WTC11 (cell line): ENCODE data around the gene RANGAP1. TPM values are rescaled to one million over a fixed set of nuclear protein-coding genes. Genes with fewer than 3 reads are reported as not detected.

ENCODE experiments used
- ATAC-seq: fragments of 200-7000 bp; cut with Tn5 transposase; 2 replicates; pipeline ENCODE4 v1.10.0; 2021; ENCODE audit warnings: mild to moderate bottlenecking, moderate library complexity
- CTCF ChIA-PET: fragments of 300-600 bp; sonication (Branson Sonifier 250); formaldehyde crosslinking; loops from one replicate; lab custom pipeline; 2021; ENCODE audit warnings: antibody characterized with exemption; lab: Charles Lee
- POLR2A ChIA-PET: fragments of 350-600 bp; sonication (Branson Sonifier 250); formaldehyde crosslinking; loops from one replicate; lab custom pipeline; 2021; ENCODE audit warnings: antibody characterized with exemption; lab: Charles Lee
- DNase-seq: peaks from one replicate; pipeline ENCODE4 v3.0.0; 2021; ENCODE audit warnings: low spot score
- H3K27ac Mint-ChIP-seq: 2 replicates; pipeline ENCODE4 v1.8.0; 2021; ENCODE audit warnings: mixed read lengths
- H3K27me3 Mint-ChIP-seq: 2 replicates; pipeline ENCODE4 v1.8.0; 2021; ENCODE audit warnings: low read depth, mild to moderate bottlenecking, moderate library complexity, mixed read lengths
- H3K36me3 Mint-ChIP-seq: 2 replicates; pipeline ENCODE4 v1.8.0; 2021; ENCODE audit warnings: mixed read lengths
- H3K4me1 Mint-ChIP-seq: 2 replicates; pipeline ENCODE4 v1.8.0; 2022; ENCODE audit warnings: mixed read lengths
- H3K4me3 Mint-ChIP-seq: 2 replicates; pipeline ENCODE4 v1.8.0; 2021; ENCODE audit warnings: mild to moderate bottlenecking, moderate library complexity, mixed read lengths
- H3K9me3 Mint-ChIP-seq: 2 replicates; pipeline ENCODE4 v1.8.0; 2021; ENCODE audit warnings: mixed read lengths
- AR ChIP-seq: fragments of 250-450 bp; sonication (Bioruptor Pico); IDR thresholded peaks from 2 replicates; pipeline ENCODE4 v1.9.0; 2021; ENCODE audit warnings: mild to moderate bottlenecking
- ATF3 ChIP-seq: sonication (generic); formaldehyde crosslinking; conservative IDR thresholded peaks from 2 replicates; pipeline ENCODE4 v1.8.1; 2022; ENCODE audit warnings: mild to moderate bottlenecking, missing genetic modification reagents
- HMGXB4 ChIP-seq: sonication (generic); formaldehyde crosslinking; IDR thresholded peaks from 2 replicates; pipeline ENCODE4 v1.8.1; 2023; ENCODE audit warnings: mild to moderate bottlenecking, moderate library complexity, missing genetic modification reagents
- KAT7 ChIP-seq: sonication (generic); formaldehyde crosslinking; IDR thresholded peaks from 2 replicates; pipeline ENCODE4 v1.8.1; 2023; ENCODE audit warnings: missing genetic modification reagents, mild to moderate bottlenecking, borderline replicate concordance
- MAX ChIP-seq: sonication (generic); formaldehyde crosslinking; IDR thresholded peaks from 2 replicates; pipeline ENCODE4 v1.8.0; 2022; ENCODE audit warnings: mild to moderate bottlenecking, missing genetic modification reagents
- MXD4 ChIP-seq: fragments of 250-450 bp; sonication (Bioruptor Pico); IDR thresholded peaks from 2 replicates; pipeline ENCODE4 v1.8.0; 2021; ENCODE audit warnings: mild to moderate bottlenecking, moderate library complexity, borderline replicate concordance
- NR3C1 ChIP-seq: sonication (generic); formaldehyde crosslinking; conservative IDR thresholded peaks from 2 replicates; pipeline ENCODE4 v1.8.1; 2023; ENCODE audit warnings: low read depth, mild to moderate bottlenecking, missing genetic modification reagents
- RELA ChIP-seq: sonication (generic); formaldehyde crosslinking; IDR thresholded peaks from 2 replicates; pipeline ENCODE4 v1.8.1; 2022; ENCODE audit warnings: missing genetic modification reagents, mild to moderate bottlenecking, borderline replicate concordance
- TCF7 ChIP-seq: sonication (generic); formaldehyde crosslinking; IDR thresholded peaks from 2 replicates; pipeline ENCODE4 v1.8.0; 2022; ENCODE audit warnings: mild to moderate bottlenecking, low read depth, missing genetic modification reagents, moderate library complexity
- ZBTB21 ChIP-seq: sonication (generic); formaldehyde crosslinking; IDR thresholded peaks from 2 replicates; pipeline ENCODE4 v1.8.1; 2023; ENCODE audit warnings: mild to moderate bottlenecking, missing genetic modification reagents, borderline replicate concordance
- ZNF138 ChIP-seq: sonication (generic); formaldehyde crosslinking; conservative IDR thresholded peaks from 2 replicates; pipeline ENCODE4 v1.8.1; 2022; ENCODE audit warnings: mild to moderate bottlenecking, moderate library complexity, missing genetic modification reagents
- ZNF219 ChIP-seq: sonication (generic); formaldehyde crosslinking; IDR thresholded peaks from 2 replicates; pipeline ENCODE4 v1.8.0; 2023; ENCODE audit warnings: missing genetic modification reagents, mild to moderate bottlenecking, borderline replicate concordance
- ZNF263 ChIP-seq: sonication (generic); formaldehyde crosslinking; IDR thresholded peaks from 2 replicates; pipeline ENCODE4 v1.8.1; 2022; ENCODE audit warnings: low read depth, mild to moderate bottlenecking, moderate library complexity, missing genetic modification reagents
- ZNF512 ChIP-seq: sonication (generic); formaldehyde crosslinking; IDR thresholded peaks from 2 replicates; pipeline ENCODE4 v1.8.1; 2022; ENCODE audit warnings: missing genetic modification reagents, borderline replicate concordance
- ZNF671 ChIP-seq: fragments of 250-450 bp; sonication (Bioruptor Pico); IDR thresholded peaks from 2 replicates; pipeline ENCODE4 v1.8.0; 2021; ENCODE audit warnings: mild to moderate bottlenecking
- total RNA-seq: library from RNA; stranded (reverse); gene quantifications from 3 replicates; pipeline ENCODE4 v1.2.3, GENCODE V29; 2021
- TF ChIP-seq, protein P1 (sequence below): sonication (generic); formaldehyde crosslinking; IDR thresholded peaks from 2 replicates; pipeline ENCODE4 v1.8.1; 2023; ENCODE audit warnings: mild to moderate bottlenecking, missing genetic modification reagents, borderline replicate concordance
- TF ChIP-seq, protein P2 (sequence below): fragments of 250-450 bp; sonication (Bioruptor Pico); IDR thresholded peaks from 2 replicates; pipeline ENCODE4 v1.8.0; 2021; ENCODE audit warnings: mild to moderate bottlenecking
- TF ChIP-seq, protein P3 (sequence below): sonication (generic); formaldehyde crosslinking; IDR thresholded peaks from 2 replicates; pipeline ENCODE4 v1.8.0; 2022; ENCODE audit warnings: missing genetic modification reagents

RANGAP1 gene
- total RNA-seq, 1 experiment from 2014 or later: 160 TPM

GRCh38 chr22:41334951-41335635 lies 49.1 kb upstream of the RANGAP1 start (continued):
- no peak for TF ChIP-seq AR (CRISPR knock-in tag)
- no peak for TF ChIP-seq ZBTB21
- TF ChIP-seq ZNF138 (CRISPR knock-in tag): no peak
- TF ChIP-seq KAT7 (CRISPR knock-in tag): no peak
- no peak for TF ChIP-seq ZNF512 (CRISPR knock-in tag)
- no peak for TF ChIP-seq ATF3
- no peak for TF ChIP-seq TCF7 (CRISPR knock-in tag)

GRCh38 chr22:41334215-41334614 lies 48.2 kb upstream of the RANGAP1 start:
- peaks cover 32% of the 10 kb centered on the region for H3K36me3 Mint-ChIP-seq
- H3K9me3 Mint-ChIP-seq: no peaks in the 10 kb centered on the region
- no peak overlapping the region for H3K27ac Mint-ChIP-seq
- ATAC-seq (no peak), DNase-seq (no peak)
- ChIA-PET POLR2A (no interaction called here), CTCF (no interaction called here)
- H3K4me3 Mint-ChIP-seq: no peak overlapping the region
- H3K27me3 Mint-ChIP-seq: no peaks in the 10 kb centered on the region
- no peaks in the 10 kb centered on the region for H3K4me1 Mint-ChIP-seq
- TF ChIP-seq RELA (CRISPR knock-in tag) (no peak), MAX (CRISPR knock-in tag) (no peak), MXD4 (CRISPR knock-in tag) (no peak), NR3C1 (CRISPR knock-in tag) (no peak), ZNF138 (CRISPR knock-in tag) (no peak), HMGXB4 (CRISPR knock-in tag) (no peak), ZNF671 (CRISPR knock-in tag) (no peak), ZNF219 (no peak), ZNF263 (no peak)
- TF ChIP-seq, protein P1, sequence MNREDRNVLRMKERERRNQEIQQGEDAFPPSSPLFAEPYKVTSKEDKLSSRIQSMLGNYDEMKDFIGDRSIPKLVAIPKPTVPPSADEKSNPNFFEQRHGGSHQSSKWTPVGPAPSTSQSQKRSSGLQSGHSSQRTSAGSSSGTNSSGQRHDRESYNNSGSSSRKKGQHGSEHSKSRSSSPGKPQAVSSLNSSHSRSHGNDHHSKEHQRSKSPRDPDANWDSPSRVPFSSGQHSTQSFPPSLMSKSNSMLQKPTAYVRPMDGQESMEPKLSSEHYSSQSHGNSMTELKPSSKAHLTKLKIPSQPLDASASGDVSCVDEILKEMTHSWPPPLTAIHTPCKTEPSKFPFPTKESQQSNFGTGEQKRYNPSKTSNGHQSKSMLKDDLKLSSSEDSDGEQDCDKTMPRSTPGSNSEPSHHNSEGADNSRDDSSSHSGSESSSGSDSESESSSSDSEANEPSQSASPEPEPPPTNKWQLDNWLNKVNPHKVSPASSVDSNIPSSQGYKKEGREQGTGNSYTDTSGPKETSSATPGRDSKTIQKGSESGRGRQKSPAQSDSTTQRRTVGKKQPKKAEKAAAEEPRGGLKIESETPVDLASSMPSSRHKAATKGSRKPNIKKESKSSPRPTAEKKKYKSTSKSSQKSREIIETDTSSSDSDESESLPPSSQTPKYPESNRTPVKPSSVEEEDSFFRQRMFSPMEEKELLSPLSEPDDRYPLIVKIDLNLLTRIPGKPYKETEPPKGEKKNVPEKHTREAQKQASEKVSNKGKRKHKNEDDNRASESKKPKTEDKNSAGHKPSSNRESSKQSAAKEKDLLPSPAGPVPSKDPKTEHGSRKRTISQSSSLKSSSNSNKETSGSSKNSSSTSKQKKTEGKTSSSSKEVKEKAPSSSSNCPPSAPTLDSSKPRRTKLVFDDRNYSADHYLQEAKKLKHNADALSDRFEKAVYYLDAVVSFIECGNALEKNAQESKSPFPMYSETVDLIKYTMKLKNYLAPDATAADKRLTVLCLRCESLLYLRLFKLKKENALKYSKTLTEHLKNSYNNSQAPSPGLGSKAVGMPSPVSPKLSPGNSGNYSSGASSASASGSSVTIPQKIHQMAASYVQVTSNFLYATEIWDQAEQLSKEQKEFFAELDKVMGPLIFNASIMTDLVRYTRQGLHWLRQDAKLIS: no peak
- TF ChIP-seq, protein P2, sequence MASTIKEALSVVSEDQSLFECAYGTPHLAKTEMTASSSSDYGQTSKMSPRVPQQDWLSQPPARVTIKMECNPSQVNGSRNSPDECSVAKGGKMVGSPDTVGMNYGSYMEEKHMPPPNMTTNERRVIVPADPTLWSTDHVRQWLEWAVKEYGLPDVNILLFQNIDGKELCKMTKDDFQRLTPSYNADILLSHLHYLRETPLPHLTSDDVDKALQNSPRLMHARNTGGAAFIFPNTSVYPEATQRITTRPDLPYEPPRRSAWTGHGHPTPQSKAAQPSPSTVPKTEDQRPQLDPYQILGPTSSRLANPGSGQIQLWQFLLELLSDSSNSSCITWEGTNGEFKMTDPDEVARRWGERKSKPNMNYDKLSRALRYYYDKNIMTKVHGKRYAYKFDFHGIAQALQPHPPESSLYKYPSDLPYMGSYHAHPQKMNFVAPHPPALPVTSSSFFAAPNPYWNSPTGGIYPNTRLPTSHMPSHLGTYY (CRISPR knock-in tag): no peak
- TF ChIP-seq, protein P3, sequence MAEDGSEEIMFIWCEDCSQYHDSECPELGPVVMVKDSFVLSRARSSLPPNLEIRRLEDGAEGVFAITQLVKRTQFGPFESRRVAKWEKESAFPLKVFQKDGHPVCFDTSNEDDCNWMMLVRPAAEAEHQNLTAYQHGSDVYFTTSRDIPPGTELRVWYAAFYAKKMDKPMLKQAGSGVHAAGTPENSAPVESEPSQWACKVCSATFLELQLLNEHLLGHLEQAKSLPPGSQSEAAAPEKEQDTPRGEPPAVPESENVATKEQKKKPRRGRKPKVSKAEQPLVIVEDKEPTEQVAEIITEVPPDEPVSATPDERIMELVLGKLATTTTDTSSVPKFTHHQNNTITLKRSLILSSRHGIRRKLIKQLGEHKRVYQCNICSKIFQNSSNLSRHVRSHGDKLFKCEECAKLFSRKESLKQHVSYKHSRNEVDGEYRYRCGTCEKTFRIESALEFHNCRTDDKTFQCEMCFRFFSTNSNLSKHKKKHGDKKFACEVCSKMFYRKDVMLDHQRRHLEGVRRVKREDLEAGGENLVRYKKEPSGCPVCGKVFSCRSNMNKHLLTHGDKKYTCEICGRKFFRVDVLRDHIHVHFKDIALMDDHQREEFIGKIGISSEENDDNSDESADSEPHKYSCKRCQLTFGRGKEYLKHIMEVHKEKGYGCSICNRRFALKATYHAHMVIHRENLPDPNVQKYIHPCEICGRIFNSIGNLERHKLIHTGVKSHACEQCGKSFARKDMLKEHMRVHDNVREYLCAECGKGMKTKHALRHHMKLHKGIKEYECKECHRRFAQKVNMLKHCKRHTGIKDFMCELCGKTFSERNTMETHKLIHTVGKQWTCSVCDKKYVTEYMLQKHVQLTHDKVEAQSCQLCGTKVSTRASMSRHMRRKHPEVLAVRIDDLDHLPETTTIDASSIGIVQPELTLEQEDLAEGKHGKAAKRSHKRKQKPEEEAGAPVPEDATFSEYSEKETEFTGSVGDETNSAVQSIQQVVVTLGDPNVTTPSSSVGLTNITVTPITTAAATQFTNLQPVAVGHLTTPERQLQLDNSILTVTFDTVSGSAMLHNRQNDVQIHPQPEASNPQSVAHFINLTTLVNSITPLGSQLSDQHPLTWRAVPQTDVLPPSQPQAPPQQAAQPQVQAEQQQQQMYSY: no peak
